Right lobe of liver (tissue), 6 donors: Measurements from ENCODE around the gene ODAD2. TPM values are rescaled to one million over a fixed set of nuclear protein-coding genes. Genes with fewer than 3 reads are reported as not detected.

Experiments
- ATAC-seq, 4 donors: fragments of 200-7000 bp; cut with Tn5 transposase; one replicate each; pipeline ENCODE4 v1.9.1; 2020; ENCODE audit warnings: mild to moderate bottlenecking in 4 of 4, moderate library complexity in 4 of 4
- DNase-seq, 3 donors: peaks; one replicate each; pipeline ENCODE4 v3.0.0-alpha.2; 2020
- H3K27ac ChIP-seq, 3 donors: fragments of 200-600 bp; one replicate each; pipeline ENCODE4 v1.8.0; 2022
- H3K27me3 ChIP-seq, 2 donors: fragments of 200-600 bp; one replicate each; pipeline ENCODE4 v1.8.0; 2022
- H3K36me3 ChIP-seq, 4 donors: fragments of 200-600 bp; sonication (generic) in 1 of 4; one replicate each; pipeline versions ENCODE4 v1.5.1 to v1.8.0; 2017 to 2022; ENCODE audit warnings: control low read depth in 1 of 4
- H3K4me1 ChIP-seq, 4 donors: fragments of 200-600 bp; sonication (generic) in 1 of 4; one replicate each; pipeline versions ENCODE4 v1.5.1 to v1.8.0; 2017 to 2022; ENCODE audit warnings: control low read depth in 1 of 4
- H3K4me3 ChIP-seq, 3 donors: fragments of 200-600 bp; one replicate each; pipeline ENCODE4 v1.8.0; 2022
- H3K9me3 ChIP-seq, 4 donors: fragments of 200-600 bp; sonication (generic) in 1 of 4; one replicate each; pipeline versions ENCODE4 v1.5.1 to v1.8.0; 2017 to 2022; ENCODE audit warnings: control low read depth in 1 of 4
- POLR2A ChIP-seq: fragments of 450-650 bp; IDR thresholded peaks from one replicate; pipeline ENCODE4 v1.6.1; 2017; ENCODE audit warnings: antibody characterized with exemption, mild to moderate bottlenecking
- WGBS: methylation state at CpG from one replicate; pipeline ENCODE4 v1.1.6; 2018; ENCODE audit warnings: low coverage, low lambda C conversion rate; ENCODE audit not compliant: insufficient coverage; ENCODE audit errors: missing lambda C conversion rate; 5-methylcytosine and 5-hydroxymethylcytosine counted together
- intact Hi-C, 2 donors: fragments of 100-400 bp; cut with DNase I; formaldehyde crosslinking; loops; one replicate each; pipeline versions ENCODE4 v1.11.2 to v1.14.1; 2022
- total RNA-seq, 6 experiments: library from RNA; depleted of rRNA in 2 of 6; stranded (reverse); fragments of >200 nt in 2 of 6; fragmentation: NEBNext Ultra II Directional in 3 of 6; extraction: Animal tissue kit (Norgen Biotek cat#: 25700) in 3 of 6; gene quantifications; one replicate each; pipeline versions ENCODE4 v1.1.0 to v1.2.4, GENCODE V29; 2016 to 2023
- TF ChIP-seq, protein P1 (sequence below), 4 donors: fragments of 200-600 bp in 3 of 4; fragments of 450-650 bp in 1 of 4; IDR thresholded peaks; one replicate each; pipeline versions ENCODE4 v1.5.1 to v1.8.0; 2016 to 2022; ENCODE audit warnings: antibody characterized with exemption in 4 of 4, mild to moderate bottlenecking in 2 of 4
- donor health status: DM: no; HTN: yes; CAD: no.
- donor health status: DM: no; HTN: no; CAD: no.
- donor health status: DM: no; HTN: no; CAD: no.
- donor health status: DM: no; HTN: yes; CAD: no.
- donor health status: DM: no; HTN: yes; CAD: no.

The ODAD2 gene
- total RNA-seq, 6 experiments from 2014 or later, result 0.44 to 0.81 (median 0.55) TPM; not detected in 3

GRCh38 chr10:28020993-28021982, 22.4 kb upstream of the ODAD2 start:
- Histone ChIP-seq H3K27ac (no peak overlapping the region), H3K4me3 (no peak overlapping the region), H3K9me3 (no peaks in the 10 kb centered on the region), H3K4me1 (no peaks in the 10 kb centered on the region), H3K27me3 (no peaks in the 10 kb centered on the region), H3K36me3 (no peaks in the 10 kb centered on the region)
- no peak for ATAC-seq
- TF ChIP-seq POLR2A, result no peak
- TF ChIP-seq, protein P1, sequence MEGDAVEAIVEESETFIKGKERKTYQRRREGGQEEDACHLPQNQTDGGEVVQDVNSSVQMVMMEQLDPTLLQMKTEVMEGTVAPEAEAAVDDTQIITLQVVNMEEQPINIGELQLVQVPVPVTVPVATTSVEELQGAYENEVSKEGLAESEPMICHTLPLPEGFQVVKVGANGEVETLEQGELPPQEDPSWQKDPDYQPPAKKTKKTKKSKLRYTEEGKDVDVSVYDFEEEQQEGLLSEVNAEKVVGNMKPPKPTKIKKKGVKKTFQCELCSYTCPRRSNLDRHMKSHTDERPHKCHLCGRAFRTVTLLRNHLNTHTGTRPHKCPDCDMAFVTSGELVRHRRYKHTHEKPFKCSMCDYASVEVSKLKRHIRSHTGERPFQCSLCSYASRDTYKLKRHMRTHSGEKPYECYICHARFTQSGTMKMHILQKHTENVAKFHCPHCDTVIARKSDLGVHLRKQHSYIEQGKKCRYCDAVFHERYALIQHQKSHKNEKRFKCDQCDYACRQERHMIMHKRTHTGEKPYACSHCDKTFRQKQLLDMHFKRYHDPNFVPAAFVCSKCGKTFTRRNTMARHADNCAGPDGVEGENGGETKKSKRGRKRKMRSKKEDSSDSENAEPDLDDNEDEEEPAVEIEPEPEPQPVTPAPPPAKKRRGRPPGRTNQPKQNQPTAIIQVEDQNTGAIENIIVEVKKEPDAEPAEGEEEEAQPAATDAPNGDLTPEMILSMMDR (IDR thresholded peaks at IDR 0.05), result no peak
- intact Hi-C loops, result no loop called here
- WGBS, result 73% methylated on average over 3 of the region's 5 CpGs
- DNase-seq, result no peak

GRCh38 chr10:28020080-28020860, 21.4 kb upstream of the ODAD2 start:
- H3K4me3 ChIP-seq, result no peak overlapping the region
- H3K4me1 ChIP-seq, result no peaks in the 10 kb centered on the region
- intact Hi-C loops, result no loop called here
- ATAC-seq (no peak), DNase-seq (no peak)
- WGBS, result 85% methylated on average over 11 of the region's 12 CpGs
- H3K36me3 ChIP-seq, result no peaks in the 10 kb centered on the region
- no peaks in the 10 kb centered on the region for H3K27me3 ChIP-seq
- TF ChIP-seq POLR2A, result no peak
- TF ChIP-seq, protein P1 (IDR thresholded peaks at IDR 0.05), result no peak
- H3K27ac ChIP-seq, result no peak overlapping the region
- no peaks in the 10 kb centered on the region for H3K9me3 ChIP-seq

- H3K27ac ChIP-seq, result no peak overlapping the region
- H3K27me3 ChIP-seq, result no peaks in the 10 kb centered on the region
- TF ChIP-seq POLR2A, result no peak
- TF ChIP-seq, protein P1 (IDR thresholded peaks at IDR 0.05), result no peak
- no peak for ATAC-seq
- H3K4me3 ChIP-seq, result no peak overlapping the region
- H3K36me3 ChIP-seq, result no peaks in the 10 kb centered on the region
- no peaks in the 10 kb centered on the region for H3K9me3 ChIP-seq
- intact Hi-C loops, result no loop called here
- no peaks in the 10 kb centered on the region for H3K4me1 ChIP-seq
- DNase-seq, result no peak
Measured at GRCh38 chr10:28014651-28015050, 15.8 kb upstream of the ODAD2 start.

GRCh38 chr10:28012990-28013515, 14.2 kb upstream of the ODAD2 start:
- no peaks in the 10 kb centered on the region for H3K36me3 ChIP-seq
- WGBS, result 62% methylated on average over 1 of the region's 2 CpGs
- no peak for TF ChIP-seq POLR2A
- TF ChIP-seq, protein P1 (IDR thresholded peaks at IDR 0.05), result no peak
- no peaks in the 10 kb centered on the region for H3K27me3 ChIP-seq
- no peaks in the 10 kb centered on the region for H3K9me3 ChIP-seq
- DNase-seq (no peak), ATAC-seq (no peak)
- H3K27ac ChIP-seq, result no peak overlapping the region
- no peak overlapping the region for H3K4me3 ChIP-seq
- intact Hi-C loops, result no loop called here
- no peaks in the 10 kb centered on the region for H3K4me1 ChIP-seq
